DMS114 treated with DMSO at 0.1 percent for 48 hours (cell line): ENCODE measurements around the gene GSTP1.
A peak's percentile ranks its signal among the peaks of the same experiment; 100 is the strongest.

ENCODE experiments used
- DNase-seq: peaks from one replicate; lab custom pipeline; 2025; ENCODE audit not compliant: unreplicated experiment; lab: John Stamatoyannopoulos, UW

GSTP1 gene

DNA sequence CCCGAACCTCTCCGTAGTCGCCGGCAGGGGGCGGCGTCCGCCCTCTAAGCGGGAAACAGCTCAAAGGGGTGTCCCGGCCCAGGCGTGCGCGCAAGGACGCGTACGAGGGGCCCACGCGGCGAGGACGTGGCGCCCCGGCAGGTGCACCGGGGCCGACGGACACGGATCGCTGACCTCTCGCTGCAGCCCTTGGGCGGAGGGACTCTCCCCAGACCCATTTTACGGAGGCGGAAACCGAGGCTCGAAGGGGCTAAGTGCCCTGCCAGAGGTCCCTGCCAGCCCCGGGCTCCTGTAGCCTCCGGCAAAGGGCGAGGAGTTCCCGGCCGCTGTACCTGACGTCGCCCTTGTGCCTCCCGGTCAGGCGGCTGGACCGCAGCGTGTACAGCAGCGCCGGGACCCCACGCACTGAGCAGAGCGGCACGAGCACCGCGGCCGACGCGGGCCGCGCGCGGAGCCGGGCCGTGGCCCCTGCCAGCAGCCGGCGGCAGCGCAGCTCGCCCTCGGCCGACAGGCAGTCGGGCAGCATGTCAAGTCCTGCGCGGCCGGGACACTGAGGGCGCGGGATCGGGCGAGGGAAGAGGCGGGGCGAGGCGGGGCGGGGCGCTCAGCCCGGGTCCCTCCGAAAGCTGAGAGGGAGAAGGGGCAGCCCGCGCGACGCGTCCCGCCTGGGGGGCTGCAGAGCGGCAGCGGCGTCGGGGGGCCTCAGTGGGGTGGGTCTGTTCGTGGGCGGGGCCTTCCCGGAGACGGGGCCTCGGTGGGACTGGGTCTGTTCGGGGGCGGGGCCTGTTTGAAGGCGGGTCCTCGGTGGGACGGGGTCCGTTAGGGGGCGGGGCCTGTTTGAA is 46.0 kb downstream of the GSTP1 start, which contains the start of gene NUDT8:
NUDT8 (minus strand) TSS at position 552 of the 842 bp plus-strand sequence; CDS start at position 526, 26 bp downstream.
- DNase-seq: peak; percentile 98

DNA sequence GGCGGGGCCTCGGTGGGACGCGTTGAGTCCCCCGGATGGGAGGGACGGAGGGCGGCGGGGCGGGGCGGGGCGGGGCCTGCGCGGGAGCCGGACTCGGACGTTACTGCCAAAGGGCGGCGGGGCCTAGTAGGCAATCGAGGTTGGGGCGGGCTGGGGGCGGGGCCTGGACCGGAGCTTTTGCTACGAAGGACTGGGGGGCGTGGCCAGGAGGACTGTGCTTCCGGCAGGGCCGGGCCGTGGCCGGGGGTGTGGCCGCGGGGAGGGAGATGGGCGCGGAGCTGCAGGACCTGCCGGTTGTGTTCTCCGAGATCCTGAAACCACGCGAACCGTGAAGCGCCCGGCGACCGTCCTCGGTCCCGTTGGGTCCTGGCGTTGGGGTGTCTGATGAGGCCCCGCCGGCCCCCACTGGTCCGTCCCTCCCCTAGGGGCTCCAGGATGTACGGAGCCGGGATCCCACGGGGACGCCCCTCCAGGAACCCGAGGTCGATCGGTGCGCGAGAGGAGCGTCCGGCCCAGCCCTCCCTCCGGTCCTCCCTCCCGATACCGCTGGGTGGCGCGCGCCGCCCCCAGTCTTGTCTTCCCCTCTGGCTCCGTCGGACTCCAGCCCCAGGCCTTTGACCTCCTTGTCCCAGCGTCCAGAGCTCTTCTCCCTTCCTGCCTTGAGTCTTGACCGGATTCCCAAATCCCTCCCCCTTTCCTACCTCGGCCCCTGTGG is 46.8 kb downstream of the GSTP1 start:
- DNase-seq: peak; percentile 100

DNA sequence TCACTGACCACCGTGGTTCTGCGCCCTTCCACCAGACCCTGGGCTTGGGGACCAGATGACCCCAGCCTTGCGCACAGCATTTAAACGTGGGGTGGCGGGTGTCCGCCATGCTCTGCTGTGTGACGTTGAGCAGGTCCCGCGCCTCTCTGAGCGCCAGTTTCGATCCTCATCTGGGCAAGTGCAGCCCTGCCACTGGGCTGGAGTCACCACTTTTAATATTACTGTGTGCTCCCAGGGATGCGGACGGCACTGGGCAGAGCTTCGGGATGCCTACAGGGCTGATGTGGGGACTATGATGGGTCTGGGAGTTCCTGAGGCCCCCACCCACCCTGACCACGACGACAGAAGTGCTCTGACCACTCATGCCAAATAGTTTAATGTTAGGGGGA is 47.3 kb downstream of the GSTP1 start:
- DNase-seq: no peak

DNA sequence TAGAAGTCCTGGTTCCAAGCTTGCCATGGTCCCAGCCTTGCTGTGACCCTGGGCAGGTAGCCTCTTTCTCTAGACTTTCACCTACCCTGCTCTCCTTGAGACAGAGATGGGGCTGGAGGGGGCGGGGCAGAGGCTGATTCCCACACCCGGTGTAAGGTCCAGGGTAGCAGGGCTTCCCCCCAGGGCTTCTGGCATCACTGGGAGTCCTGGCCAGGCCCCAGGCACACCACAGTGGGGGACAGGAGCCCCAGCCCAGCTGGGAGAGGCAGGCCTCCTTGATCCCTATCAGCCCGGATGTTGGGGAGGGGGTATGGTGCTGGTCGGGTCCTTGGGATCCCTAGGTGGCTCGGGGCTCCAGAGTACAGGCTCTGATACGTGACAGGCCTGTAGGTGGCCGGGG is 47.8 kb downstream of the GSTP1 start:
- no peak for DNase-seq

DNA sequence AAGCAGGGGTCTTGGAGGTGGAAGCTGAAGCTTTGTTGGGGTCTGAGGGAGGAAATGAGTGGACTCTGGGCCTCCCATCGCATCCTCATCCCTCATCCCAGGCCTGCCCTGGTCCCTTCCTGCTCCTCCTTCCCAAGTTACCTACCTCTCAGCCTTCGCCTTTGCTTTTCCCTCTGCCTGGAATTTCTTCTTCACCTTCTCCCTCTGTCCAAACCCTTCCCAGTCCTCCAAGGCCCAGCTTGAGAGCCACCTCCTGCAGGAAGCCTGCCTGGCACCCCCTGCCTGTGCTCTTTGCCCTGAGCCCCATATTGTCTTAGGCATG is 48.2 kb downstream of the GSTP1 start:
- DNase-seq: no peak

DNA sequence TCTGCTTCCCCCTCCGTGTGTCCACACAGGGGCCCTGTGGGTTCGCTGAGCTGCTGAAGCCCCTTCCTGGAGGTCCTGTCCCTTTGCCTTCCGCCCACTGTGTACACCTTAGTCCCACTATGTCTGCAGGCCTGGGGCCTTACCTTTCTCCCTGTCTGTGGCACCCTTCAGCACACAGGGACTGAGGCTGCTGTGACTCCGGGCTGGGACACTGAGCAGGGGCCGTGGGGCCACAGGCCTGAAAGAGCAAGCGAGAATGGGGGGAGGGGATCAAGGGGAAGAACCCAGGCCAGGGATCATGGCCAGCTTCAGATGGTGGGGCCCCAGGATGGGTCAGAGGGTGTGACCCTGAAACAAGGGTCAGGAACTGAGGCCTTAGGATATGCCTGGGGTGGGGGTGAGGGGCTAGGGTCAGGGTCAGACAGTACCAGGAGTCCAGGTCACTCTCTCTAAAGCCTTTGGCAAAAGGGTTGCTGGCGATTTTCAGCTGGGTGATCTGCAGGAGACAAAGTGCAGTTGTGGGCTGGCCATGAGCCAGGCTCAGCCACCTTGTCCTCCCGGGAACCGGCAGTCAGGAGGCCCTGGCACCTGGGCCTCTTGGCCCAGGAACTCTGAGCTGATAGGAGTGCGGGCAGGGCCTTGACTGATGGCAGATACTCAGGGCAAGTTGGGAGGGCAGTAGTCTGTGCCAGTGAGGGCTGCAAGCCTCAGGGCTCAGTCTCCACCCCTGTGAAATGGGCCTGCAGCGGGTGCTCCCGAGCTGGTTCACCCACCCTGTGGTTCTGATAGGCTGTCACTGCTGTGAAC is 48.8 kb downstream of the GSTP1 start:
- DNase-seq: no peak

DNA sequence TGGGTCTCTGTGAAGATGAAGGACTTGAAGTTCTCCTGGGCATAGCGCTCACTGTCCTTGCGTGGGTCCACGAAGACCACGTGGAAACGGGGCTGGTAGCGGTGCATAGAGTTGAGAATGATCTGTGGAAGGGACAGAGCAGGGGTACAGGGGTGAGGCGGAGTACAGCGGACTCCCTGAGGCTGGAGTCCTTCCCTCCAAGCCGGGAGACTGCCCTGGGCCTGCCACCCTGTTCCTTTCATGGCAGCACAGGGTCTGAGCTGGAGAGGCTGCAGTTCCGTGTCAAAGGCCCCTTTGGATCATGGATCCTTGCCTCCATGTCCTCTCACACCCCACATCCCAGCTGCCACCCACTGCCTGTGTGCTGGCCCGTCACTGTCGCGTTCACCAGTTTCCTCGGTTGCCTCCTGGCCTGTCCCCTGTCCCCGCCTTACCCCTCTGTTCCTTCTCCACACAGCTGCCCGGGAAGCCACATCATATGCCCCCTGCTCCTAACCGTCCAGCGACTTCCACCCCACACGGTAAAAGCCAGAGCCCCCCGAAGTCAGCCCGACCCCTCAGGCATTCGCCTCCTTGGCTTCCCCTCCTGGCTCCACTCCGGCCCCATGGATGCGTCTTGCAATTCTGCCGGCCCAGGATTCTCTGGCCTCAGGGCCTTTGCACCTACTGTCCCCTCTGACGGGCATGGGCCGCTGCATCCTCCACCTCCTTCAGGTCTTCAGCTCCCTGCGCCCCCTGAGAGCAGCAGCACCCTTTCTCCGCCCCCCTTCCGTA is 49.6 kb downstream of the GSTP1 start:
- DNase-seq: no peak

DNA sequence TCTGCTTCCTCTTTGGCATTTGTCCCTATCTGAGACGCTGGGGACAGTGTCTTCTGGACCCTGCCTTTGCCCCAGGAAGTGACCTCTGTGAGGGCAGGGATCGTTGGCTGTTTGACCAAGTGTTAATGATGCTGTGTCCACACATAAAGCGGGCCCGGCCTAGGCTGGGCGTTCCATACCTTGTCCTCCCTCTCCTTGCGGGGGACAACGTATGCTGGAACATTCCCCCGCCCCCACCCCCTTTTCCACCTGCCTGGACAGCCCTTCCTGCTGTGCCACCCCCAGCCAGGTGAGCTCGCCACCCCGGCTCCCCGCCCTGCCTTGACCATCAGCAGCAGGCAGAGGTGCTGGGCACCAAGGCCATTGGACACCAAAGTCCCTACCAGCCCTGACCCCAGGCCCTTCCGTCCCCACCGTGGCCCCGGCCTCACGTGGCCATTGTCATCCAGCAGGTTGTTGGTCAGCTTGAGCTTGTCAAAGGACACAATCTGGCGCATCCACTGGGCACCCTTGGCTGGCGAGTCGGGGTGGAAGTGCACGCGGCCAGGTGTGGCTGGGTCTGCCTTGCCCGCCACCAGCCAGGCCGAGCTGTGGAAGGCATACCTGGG is 50.2 kb downstream of the GSTP1 start:
- no peak for DNase-seq

DNA sequence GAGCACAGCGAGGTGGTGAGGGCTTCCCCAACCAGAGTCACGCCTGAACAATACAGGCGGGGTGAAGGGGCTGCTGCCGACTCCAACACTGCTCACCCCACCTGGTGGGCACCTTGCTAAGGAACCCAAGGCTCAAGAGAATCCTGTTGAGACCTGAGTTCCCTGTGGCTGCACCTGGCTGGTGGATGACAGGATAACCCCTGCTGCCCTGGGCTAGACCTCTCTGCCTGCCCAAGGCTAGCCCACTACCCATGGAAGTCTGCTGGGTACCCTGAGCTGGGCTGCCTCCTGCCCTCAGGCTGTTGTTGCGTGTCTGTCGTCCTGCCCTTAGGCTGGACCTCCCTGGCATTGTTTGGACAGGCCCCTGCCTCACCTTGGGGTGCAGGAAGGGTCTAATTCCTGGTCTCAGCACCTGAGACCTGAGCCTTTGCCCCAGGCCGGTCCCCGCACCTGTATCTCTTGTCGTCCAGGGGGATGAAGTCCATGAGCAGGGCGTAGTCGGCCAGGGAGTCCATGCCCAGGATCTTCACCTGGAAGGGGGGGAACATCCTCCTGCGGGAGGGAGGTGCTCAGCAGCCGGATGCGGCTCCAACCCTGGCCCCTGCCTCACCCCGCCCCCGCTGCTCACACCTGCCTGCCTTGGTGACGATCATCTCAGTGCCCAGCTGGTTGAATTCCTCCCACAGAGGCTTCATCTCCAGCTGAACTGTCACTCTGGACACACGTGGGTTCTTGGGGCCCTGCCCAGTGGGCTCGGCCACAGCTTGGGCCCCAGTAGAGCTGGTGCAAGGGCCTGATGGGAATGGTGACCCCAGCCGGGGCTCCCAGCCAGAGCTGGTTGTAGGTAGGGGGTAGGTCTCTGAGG is 51.0 kb downstream of the GSTP1 start:
- no peak for DNase-seq

DNA sequence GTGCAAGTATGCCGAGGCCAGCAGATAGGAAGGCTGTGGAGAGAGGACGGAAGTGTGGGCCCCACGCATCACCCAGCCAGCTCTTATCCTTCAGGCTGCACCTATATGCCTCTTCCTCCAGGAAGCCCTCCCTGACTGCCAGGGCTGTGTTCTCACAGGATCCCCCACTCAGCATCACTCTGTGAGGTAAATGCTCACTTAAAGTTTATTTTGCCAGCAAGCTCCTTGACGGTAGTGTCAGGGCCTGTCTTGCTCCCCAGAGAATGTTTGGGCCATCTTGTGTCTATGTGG is 51.6 kb downstream of the GSTP1 start:
- DNase-seq: no peak
